Kidney epithelial cell (primary cell): ENCODE results near the gene ALPK1. TPM values are rescaled to one million over a fixed set of nuclear protein-coding genes. Genes with fewer than 3 reads are reported as not detected.

Experiments
- DNase-seq: peaks from one replicate; pipeline ENCODE4 v3.0.0-alpha.2; 2010; ENCODE audit warnings: low read depth
- H3K27me3 ChIP-seq: 2 replicates; pipeline ENCODE4 v1.6.0; 2011; ENCODE audit warnings: low read length; ENCODE audit not compliant: control insufficient read depth, insufficient read depth
- H3K36me3 ChIP-seq: 2 replicates; pipeline ENCODE4 v1.5.1; 2011; ENCODE audit warnings: low read length; ENCODE audit not compliant: control insufficient read depth, insufficient read depth
- H3K4me3 ChIP-seq: 2 replicates; pipeline ENCODE4 v1.5.1; 2011; ENCODE audit warnings: low read depth, mild to moderate bottlenecking, control low read depth, low read length
- CTCF ChIP-seq: IDR thresholded peaks from 2 replicates; pipeline ENCODE4 v1.5.1; 2011; ENCODE audit warnings: mild to moderate bottlenecking, moderate library complexity, low read length, control low read depth, inconsistent platforms; ENCODE audit not compliant: insufficient read depth, poor library complexity, severe bottlenecking
- total RNA-seq: library from RNA; depleted of rRNA; stranded (reverse); fragments of >200 nt; gene quantifications from 2 replicates; pipeline ENCODE4 v1.2.3, GENCODE V29; 2015

The ALPK1 gene
- total RNA-seq, 1 donor from 2014 or later: 12.5 TPM

- Histone ChIP-seq H3K27me3 (no peaks in the 10 kb centered on the region), H3K36me3 (no peaks in the 10 kb centered on the region), H3K4me3 (no peak overlapping the region)
- DNase-seq: no peak
- no peak for TF ChIP-seq CTCF
Measured at GRCh38 chr4:112282860-112283667, 14.1 kb upstream of the ALPK1 start.

GRCh38 chr4:112284166-112284565, 13.0 kb upstream of the ALPK1 start:
- no peaks in the 10 kb centered on the region for H3K36me3 ChIP-seq
- no peak for TF ChIP-seq CTCF
- DNase-seq: no peak
- no peaks in the 10 kb centered on the region for H3K27me3 ChIP-seq
- peak overlapping the region; percentile 68 for H3K4me3 ChIP-seq

GRCh38 chr4:112284662-112285411, 12.3 kb upstream of the ALPK1 start:
- Histone ChIP-seq H3K4me3 (peak overlapping the region; percentile 68), H3K27me3 (no peaks in the 10 kb centered on the region), H3K36me3 (no peaks in the 10 kb centered on the region)
- TF ChIP-seq CTCF: no peak
- no peak for DNase-seq

GRCh38 chr4:112287258-112287989, 9.7 kb upstream of the ALPK1 start:
- no peak for DNase-seq
- no peaks in the 10 kb centered on the region for H3K36me3 ChIP-seq
- no peak for TF ChIP-seq CTCF
- H3K4me3 ChIP-seq: no peak overlapping the region
- no peaks in the 10 kb centered on the region for H3K27me3 ChIP-seq

GRCh38 chr4:112288455-112288854, 8.7 kb upstream of the ALPK1 start:
- DNase-seq: no peak
- TF ChIP-seq CTCF: no peak

More at GRCh38 chr4:112288455-112288854, 8.7 kb upstream of the ALPK1 start:
- no peaks in the 10 kb centered on the region for H3K36me3 ChIP-seq
- H3K4me3 ChIP-seq: no peak overlapping the region
- no peaks in the 10 kb centered on the region for H3K27me3 ChIP-seq
